Testis (tissue), 2 donors: ENCODE data around the gene TECRL.

Source experiments
- CTCF ChIP-seq, 3 experiments: fragments of 450-650 bp in 2 of 3; fragments of 200-600 bp in 1 of 3; sonication (generic) in 1 of 3; IDR thresholded peaks; one replicate each; pipeline ENCODE4 v1.5.1; 2016 to 2019; ENCODE audit warnings: antibody characterized with exemption in 3 of 3, mild to moderate bottlenecking in 2 of 3, moderate library complexity in 1 of 3
- POLR2A ChIP-seq: fragments of 450-650 bp; IDR thresholded peaks from one replicate; pipeline ENCODE4 v1.6.1; 2017; ENCODE audit warnings: antibody characterized with exemption, mild to moderate bottlenecking, moderate library complexity

GRCh38 chr4:64399313-64400109 is 9.7 kb downstream of the TECRL start:
- TF ChIP-seq CTCF (IDR thresholded peaks at IDR 0.05) (no peak), POLR2A (no peak)
